OCI-LY1 (cell line): ENCODE results near the gene FFAR2.

Experiments used
- H2AFZ ChIP-seq: fragments of 200-600 bp; sonication (generic), shearing (Covaris generic); 2 replicates; pipeline ENCODE4 v1.6.0; 2014; ENCODE audit warnings: antibody characterized with exemption, mild to moderate bottlenecking, low read length
- H3F3A ChIP-seq: fragments of 200-600 bp; sonication (generic), shearing (Covaris generic); 2 replicates; pipeline ENCODE4 v1.6.0; 2014; ENCODE audit warnings: mild to moderate bottlenecking, antibody characterized with exemption, low read length, moderate library complexity; ENCODE audit not compliant: insufficient read depth
- H3K27ac ChIP-seq: fragments of 200-600 bp; sonication (generic); 2 replicates; pipeline ENCODE4 v1.5.1; 2014; ENCODE audit warnings: low read length, mixed run types, mild to moderate bottlenecking, low read depth; ENCODE audit not compliant: poor library complexity, severe bottlenecking
- H3K27me3 ChIP-seq: fragments of 200-600 bp; sonication (generic); 2 replicates; pipeline ENCODE4 v1.6.0; 2014; ENCODE audit warnings: antibody characterized with exemption, mild to moderate bottlenecking, low read length, moderate library complexity; ENCODE audit not compliant: insufficient read depth
- H3K36me3 ChIP-seq: fragments of 200-600 bp; sonication (generic); 2 replicates; pipeline ENCODE4 v1.6.1; 2014; ENCODE audit warnings: mild to moderate bottlenecking, antibody characterized with exemption, low read length, moderate library complexity, mixed read lengths; ENCODE audit not compliant: insufficient read depth
- H3K4me1 ChIP-seq: fragments of 200-600 bp; sonication (generic); 2 replicates; pipeline ENCODE4 v1.5.1; 2014; ENCODE audit warnings: mild to moderate bottlenecking, low read length, moderate library complexity; ENCODE audit not compliant: insufficient read depth, severe bottlenecking
- H3K4me2 ChIP-seq: fragments of 200-600 bp; sonication (generic), shearing (Covaris generic); 2 replicates; pipeline ENCODE4 v1.6.1; 2014; ENCODE audit warnings: low read length
- H3K4me3 ChIP-seq: fragments of 200-600 bp; sonication (generic); 2 replicates; pipeline ENCODE4 v1.5.1; 2014; ENCODE audit warnings: low read length, low read depth, mild to moderate bottlenecking, mixed read lengths; ENCODE audit not compliant: poor library complexity, severe bottlenecking
- H3K79me2 ChIP-seq: fragments of 200-600 bp; shearing (Covaris generic); 2 replicates; pipeline ENCODE4 v1.6.1; 2016; ENCODE audit warnings: mixed run types, low read length, mixed read lengths; ENCODE audit not compliant: insufficient read depth
- H3K9ac ChIP-seq: fragments of 200-600 bp; sonication (generic), shearing (Covaris generic); 2 replicates; pipeline ENCODE4 v1.6.1; 2014; ENCODE audit warnings: mild to moderate bottlenecking, low read length, mixed read lengths
- H3K9me2 ChIP-seq: fragments of 200-600 bp; sonication (generic), shearing (Covaris generic); 2 replicates; pipeline ENCODE4 v1.6.1; 2014; ENCODE audit warnings: low read depth, mild to moderate bottlenecking, low read length, mixed read lengths
- H3K9me3 ChIP-seq: fragments of 200-600 bp; shearing (Covaris generic); 2 replicates; pipeline ENCODE4 v1.6.1; 2014; ENCODE audit warnings: low read length, mixed read lengths
- H4K20me1 ChIP-seq: fragments of 200-600 bp; sonication (generic), shearing (Covaris generic); 2 replicates; pipeline ENCODE4 v1.6.0; 2016; ENCODE audit warnings: mild to moderate bottlenecking, low read length; ENCODE audit not compliant: insufficient read depth
- EZH2 ChIP-seq: fragments of 200-600 bp; sonication (generic), shearing (Covaris generic); IDR thresholded peaks from 2 replicates; pipeline ENCODE4 v1.8.0; 2017; ENCODE audit warnings: borderline replicate concordance, mixed run types, mild to moderate bottlenecking, antibody characterized with exemption, low read length, moderate library complexity, mixed read lengths
- TF ChIP-seq, protein P1 (sequence below): fragments of 200-600 bp; sonication (generic), shearing (Covaris generic); IDR thresholded peaks from 2 replicates; pipeline ENCODE4 v1.5.1; 2017; ENCODE audit warnings: mild to moderate bottlenecking, antibody characterized with exemption, low read length, moderate library complexity, mixed read lengths

The FFAR2 gene

DNA sequence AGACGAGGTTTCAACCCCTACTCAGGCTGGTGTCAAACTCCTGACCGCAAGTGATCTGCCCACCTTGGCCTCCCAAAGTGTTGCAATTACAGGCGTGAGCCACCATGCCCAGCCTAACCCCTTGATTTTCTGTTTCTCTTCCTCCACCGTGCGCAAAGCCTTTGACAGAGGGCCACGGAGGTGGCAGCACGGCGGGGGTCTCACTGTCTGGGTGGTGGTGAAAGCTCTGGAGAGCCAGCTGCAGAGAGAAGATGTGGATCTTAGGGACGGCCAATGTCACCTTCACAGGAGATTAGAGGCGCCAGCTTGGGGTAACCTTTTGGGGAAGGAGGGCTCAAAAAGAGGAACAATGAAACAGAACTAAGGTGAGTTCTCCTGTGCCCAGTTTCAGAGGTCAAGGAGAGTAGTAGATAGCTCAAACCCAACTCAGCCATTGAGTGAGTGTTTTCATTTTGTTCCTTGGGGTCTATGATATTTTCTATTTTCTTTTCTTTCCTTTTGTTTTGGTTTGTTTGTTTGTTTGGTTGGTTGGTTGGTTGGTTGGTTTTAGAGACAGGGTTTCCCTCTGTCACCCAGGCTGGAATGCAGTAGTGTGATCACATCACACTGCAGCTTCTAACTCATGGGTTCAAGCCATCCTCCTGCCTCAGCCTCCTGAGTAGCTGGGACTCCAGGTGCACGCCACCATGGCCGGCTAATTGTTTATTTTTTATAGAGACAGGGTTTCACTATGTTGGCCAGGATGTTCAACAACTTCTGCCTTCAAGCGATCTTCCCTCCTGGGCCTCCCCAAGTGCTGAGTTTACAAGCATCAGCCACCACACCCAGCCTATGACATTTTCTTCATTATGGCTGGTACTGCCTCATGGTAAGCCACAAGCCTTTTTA, 39.5 kb upstream of the FFAR2 start:
- Histone ChIP-seq H3F3A (no peaks in the 10 kb centered on the region), H3K4me1 (no peaks in the 10 kb centered on the region), H3K4me3 (no peak overlapping the region), H3K27me3 (peaks cover 12% of the 10 kb centered on the region; the same call in 1 of the 2 replicates), H3K9me2 (no peaks in the 10 kb centered on the region), H3K36me3 (no peaks in the 10 kb centered on the region), H3K79me2 (no peaks in the 10 kb centered on the region), H4K20me1 (no peaks in the 10 kb centered on the region), H2AFZ (no peak overlapping the region), H3K27ac (no peak overlapping the region), H3K4me2 (no peak overlapping the region), H3K9ac (no peak overlapping the region), H3K9me3 (no peaks in the 10 kb centered on the region)
- TF ChIP-seq, protein P1, sequence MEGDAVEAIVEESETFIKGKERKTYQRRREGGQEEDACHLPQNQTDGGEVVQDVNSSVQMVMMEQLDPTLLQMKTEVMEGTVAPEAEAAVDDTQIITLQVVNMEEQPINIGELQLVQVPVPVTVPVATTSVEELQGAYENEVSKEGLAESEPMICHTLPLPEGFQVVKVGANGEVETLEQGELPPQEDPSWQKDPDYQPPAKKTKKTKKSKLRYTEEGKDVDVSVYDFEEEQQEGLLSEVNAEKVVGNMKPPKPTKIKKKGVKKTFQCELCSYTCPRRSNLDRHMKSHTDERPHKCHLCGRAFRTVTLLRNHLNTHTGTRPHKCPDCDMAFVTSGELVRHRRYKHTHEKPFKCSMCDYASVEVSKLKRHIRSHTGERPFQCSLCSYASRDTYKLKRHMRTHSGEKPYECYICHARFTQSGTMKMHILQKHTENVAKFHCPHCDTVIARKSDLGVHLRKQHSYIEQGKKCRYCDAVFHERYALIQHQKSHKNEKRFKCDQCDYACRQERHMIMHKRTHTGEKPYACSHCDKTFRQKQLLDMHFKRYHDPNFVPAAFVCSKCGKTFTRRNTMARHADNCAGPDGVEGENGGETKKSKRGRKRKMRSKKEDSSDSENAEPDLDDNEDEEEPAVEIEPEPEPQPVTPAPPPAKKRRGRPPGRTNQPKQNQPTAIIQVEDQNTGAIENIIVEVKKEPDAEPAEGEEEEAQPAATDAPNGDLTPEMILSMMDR, result no peak
- TF ChIP-seq EZH2, result no peak

DNA sequence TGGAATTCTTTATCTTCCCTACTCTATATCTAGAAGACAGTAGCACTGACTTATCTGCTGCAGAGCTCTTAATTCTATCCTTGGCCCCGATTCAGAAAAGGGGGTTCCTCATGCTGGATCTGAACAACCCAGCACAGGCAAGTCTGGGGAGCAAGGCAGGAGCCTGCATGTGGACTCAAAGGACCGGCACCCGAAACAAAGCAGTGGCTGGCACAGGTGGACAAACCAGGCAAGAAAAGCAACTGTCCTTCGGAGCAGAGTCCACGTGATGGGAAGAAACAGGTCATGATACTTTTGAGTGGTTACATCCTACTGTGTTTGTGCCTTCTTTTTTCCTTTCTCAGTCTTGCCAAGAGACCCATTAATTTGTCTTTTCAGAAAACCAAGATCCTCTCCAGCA, 38.9 kb upstream of the FFAR2 start:
- H4K20me1 ChIP-seq, result no peaks in the 10 kb centered on the region
- no peak overlapping the region for H3K4me2 ChIP-seq
- H3K27me3 ChIP-seq, result peaks cover 12% of the 10 kb centered on the region; the same call in 1 of the 2 replicates
- H3K9ac ChIP-seq, result no peak overlapping the region
- H3K9me3 ChIP-seq, result no peaks in the 10 kb centered on the region
- no peaks in the 10 kb centered on the region for H3K4me1 ChIP-seq
- H3K4me3 ChIP-seq, result no peak overlapping the region
- H3K9me2 ChIP-seq, result no peaks in the 10 kb centered on the region
- H3K36me3 ChIP-seq, result no peaks in the 10 kb centered on the region
- H3K79me2 ChIP-seq, result no peaks in the 10 kb centered on the region
- TF ChIP-seq, protein P1, result no peak
- TF ChIP-seq EZH2, result no peak
- no peaks in the 10 kb centered on the region for H3F3A ChIP-seq
- no peak overlapping the region for H3K27ac ChIP-seq
- H2AFZ ChIP-seq, result no peak overlapping the region

DNA sequence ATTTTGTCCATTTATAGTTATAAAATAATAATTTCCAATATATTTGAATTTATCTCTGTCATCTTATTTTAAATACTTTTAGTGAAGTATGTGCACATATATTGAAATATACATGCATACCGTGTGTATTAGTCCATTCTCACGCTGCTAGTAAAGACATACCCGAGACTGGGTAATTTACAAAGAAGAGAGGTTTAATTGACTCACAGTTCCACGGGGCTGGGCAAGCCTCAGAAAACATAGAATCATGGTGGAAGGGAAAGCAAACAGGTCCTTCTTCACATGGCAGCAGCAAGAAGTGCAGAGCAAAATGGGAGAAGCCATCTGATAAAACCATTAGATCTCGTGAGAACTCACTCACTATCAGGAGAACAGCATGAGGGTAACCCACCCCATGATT, 37.6 kb upstream of the FFAR2 start:
- Histone ChIP-seq H3K4me3 (no peak overlapping the region), H2AFZ (no peak overlapping the region), H3K27me3 (peaks cover 15% of the 10 kb centered on the region; the same call in 1 of the 2 replicates), H3F3A (no peaks in the 10 kb centered on the region), H3K27ac (no peak overlapping the region), H3K9me3 (no peaks in the 10 kb centered on the region), H3K79me2 (no peaks in the 10 kb centered on the region), H3K36me3 (no peaks in the 10 kb centered on the region), H3K9me2 (no peaks in the 10 kb centered on the region), H3K4me2 (no peak overlapping the region), H3K4me1 (no peaks in the 10 kb centered on the region), H4K20me1 (no peaks in the 10 kb centered on the region), H3K9ac (no peak overlapping the region)
- TF ChIP-seq EZH2, result no peak
- TF ChIP-seq, protein P1, result no peak
